H1 (cell line): ENCODE results near the gene CAMTA1. TPM values are rescaled to one million over a fixed set of nuclear protein-coding genes. Genes with fewer than 3 reads are reported as not detected.

Source experiments
- BRCA1 ChIP-seq: IDR thresholded peaks from 2 replicates; pipeline ENCODE4 v1.6.1; 2012; ENCODE audit warnings: low read depth, low read length, improper control_type of control experiment
- polyA plus RNA-seq, 7 experiments: library from polyadenylated mRNA; depleted of rRNA in 3 of 7; stranded (reverse) in 5 of 7; unstranded in 2 of 7; fragments of >200 nt in 5 of 7; fragments of 200-250 nt in 2 of 7; gene quantifications; 1 replicate in 5 of 7; 2 replicates in 1 of 7; 4 replicates in 1 of 7; pipeline versions ENCODE4 v1.2.1 to v1.2.3, GENCODE V29; 2011 to 2013; ENCODE audit warnings: missing spikeins in 2 of 7, mixed read lengths in 2 of 7
- total RNA-seq: library from RNA; stranded (reverse); fragmentation: NEBNext Ultra II Directional; extraction: Animal tissue kit (Norgen Biotek cat#: 25700); gene quantifications from 2 replicates; pipeline ENCODE4 v1.2.1, GENCODE V29; 2021
- TF ChIP-seq, protein P1 (sequence below): IDR thresholded peaks from 2 replicates; pipeline ENCODE4 v1.6.1; 2011; ENCODE audit warnings: low read depth, mild to moderate bottlenecking, low read length; ENCODE audit not compliant: insufficient read depth

Gene CAMTA1
- total and polyA plus RNA-seq, 2 of the 8 experiments (the other 6 are each of a cell fraction or from before 2014, with no cell fraction given), result 65.0 to 119 TPM

DNA sequence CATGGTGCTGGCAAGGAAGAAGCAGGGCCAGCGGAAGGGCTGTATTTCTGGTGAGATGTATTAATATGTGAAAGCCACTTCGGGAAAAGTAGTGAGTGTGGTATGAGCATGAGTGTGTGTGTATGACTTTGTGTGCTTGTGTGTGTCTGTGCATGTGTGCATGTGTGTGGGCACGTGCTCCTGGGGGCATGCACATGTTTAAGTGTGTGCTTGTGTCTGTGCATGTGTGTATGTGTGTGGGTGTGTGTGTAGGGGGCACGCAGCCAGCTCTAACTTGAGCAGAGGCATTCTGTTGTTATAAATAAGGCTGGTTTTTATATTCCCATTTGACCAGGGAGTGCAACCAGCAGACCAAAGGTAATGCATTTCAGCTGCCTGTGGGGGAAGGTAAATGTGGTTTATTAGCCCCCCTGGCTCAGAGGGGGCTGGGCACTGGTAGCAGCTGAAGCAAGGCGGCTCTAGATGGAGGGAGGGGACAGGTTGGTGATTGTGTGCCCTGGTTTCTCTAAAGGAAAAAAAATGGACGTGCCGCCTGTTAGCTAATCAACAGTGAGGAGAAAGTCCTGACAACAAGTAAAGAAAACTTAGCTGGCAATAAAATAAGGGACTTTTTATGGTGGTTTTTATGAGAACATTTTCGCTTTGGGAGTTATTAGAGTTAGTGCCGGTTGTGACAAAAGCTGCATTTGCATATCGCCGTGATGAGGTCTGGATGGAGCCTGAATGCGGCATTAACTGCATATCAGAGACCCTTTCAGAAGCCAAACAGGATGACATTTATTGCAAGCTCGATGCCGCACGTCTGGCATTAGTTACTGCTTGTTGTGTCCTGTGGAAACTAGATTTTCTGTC is 180.1 kb downstream of the CAMTA1 start (continued):
- TF ChIP-seq BRCA1, result no peak
- TF ChIP-seq, protein P1, sequence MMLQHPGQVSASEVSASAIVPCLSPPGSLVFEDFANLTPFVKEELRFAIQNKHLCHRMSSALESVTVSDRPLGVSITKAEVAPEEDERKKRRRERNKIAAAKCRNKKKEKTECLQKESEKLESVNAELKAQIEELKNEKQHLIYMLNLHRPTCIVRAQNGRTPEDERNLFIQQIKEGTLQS, result no peak
